Stimulated activated CD4-positive, alpha-beta T cell treated with anti-CD3 and anti-CD28 coated beads, TNF-alpha, amount 100 ng/mL, for 48 hours (primary cell): ENCODE data around the gene PDGFRA.

Experiments used
- DNase-seq, 3 donors: peaks; one replicate each; pipeline ENCODE4 v3.0.0-alpha.2; 2020; ENCODE audit warnings: low read depth in 3 of 3

PDGFRA gene

GRCh38 chr4:54255881-54256280, 26.8 kb downstream of the PDGFRA start:
- no peak for DNase-seq

GRCh38 chr4:54256491-54257486, 27.7 kb downstream of the PDGFRA start:
- no peak for DNase-seq

- DNase-seq, result no peak
Measured at GRCh38 chr4:54265366-54265765, 36.3 kb downstream of the PDGFRA start.

- no peak for DNase-seq
Measured at GRCh38 chr4:54268151-54268550, 39.1 kb downstream of the PDGFRA start.

GRCh38 chr4:54271464-54271863, 42.4 kb downstream of the PDGFRA start:
- no peak for DNase-seq

GRCh38 chr4:54272051-54272450, 43.0 kb downstream of the PDGFRA start:
- no peak for DNase-seq

- no peak for DNase-seq
Measured at GRCh38 chr4:54274264-54274663, 45.2 kb downstream of the PDGFRA start.

- no peak for DNase-seq
Measured at GRCh38 chr4:54274795-54275665, 45.9 kb downstream of the PDGFRA start.

GRCh38 chr4:54276641-54277430, 47.7 kb downstream of the PDGFRA start:
- no peak for DNase-seq

GRCh38 chr4:54277691-54278090, 48.6 kb downstream of the PDGFRA start:
- no peak for DNase-seq

- DNase-seq, result no peak
Measured at GRCh38 chr4:54278216-54278615, 49.1 kb downstream of the PDGFRA start.

- no peak for DNase-seq
Measured at GRCh38 chr4:54281054-54281766, 52.1 kb downstream of the PDGFRA start.

GRCh38 chr4:54282837-54283236, 53.7 kb downstream of the PDGFRA start:
- DNase-seq, result no peak

- no peak for DNase-seq
Measured at GRCh38 chr4:54289316-54289715, 60.2 kb downstream of the PDGFRA start.

GRCh38 chr4:54290980-54291379, 61.9 kb downstream of the PDGFRA start:
- DNase-seq, result no peak

GRCh38 chr4:54296548-54297203, 67.6 kb downstream of the PDGFRA start:
- DNase-seq, result no peak

GRCh38 chr4:54308110-54308509, 79.0 kb downstream of the PDGFRA start:
- DNase-seq, result no peak

- DNase-seq, result no peak
Measured at GRCh38 chr4:54315561-54316538, 86.8 kb downstream of the PDGFRA start.

- no peak for DNase-seq
Measured at GRCh38 chr4:54317690-54318089, 88.6 kb downstream of the PDGFRA start.
